IPS-15b (cell line): ENCODE data around the gene ANKRD28.
"Not testable (repeated sequence)": the region's sequence is repeated elsewhere in the genome, so short reads cannot be mapped to it uniquely, and the experiment has no call there.

Experiments used
- H3K27me3 ChIP-seq: one replicate; pipeline ENCODE4 v1.6.1; 2013; ENCODE audit warnings: low read length; ENCODE audit not compliant: control insufficient read depth, insufficient read depth
- H3K36me3 ChIP-seq: one replicate; pipeline ENCODE4 v1.6.1; 2013; ENCODE audit warnings: low read length; ENCODE audit not compliant: control insufficient read depth, insufficient read depth
- H3K4me1 ChIP-seq: one replicate; pipeline ENCODE4 v1.6.1; 2013; ENCODE audit warnings: mild to moderate bottlenecking, low read length; ENCODE audit not compliant: control insufficient read depth, insufficient read depth
- H3K4me3 ChIP-seq: one replicate; pipeline ENCODE4 v1.5.1; 2013; ENCODE audit warnings: low read depth, low read length
- H3K9ac ChIP-seq: one replicate; pipeline ENCODE4 v1.6.1; 2013; ENCODE audit warnings: low read depth, mild to moderate bottlenecking, low read length
- H3K9me3 ChIP-seq: one replicate; pipeline ENCODE4 v1.6.1; 2013; ENCODE audit warnings: mild to moderate bottlenecking, low read length; ENCODE audit not compliant: control insufficient read depth, insufficient read depth

The ANKRD28 gene

DNA sequence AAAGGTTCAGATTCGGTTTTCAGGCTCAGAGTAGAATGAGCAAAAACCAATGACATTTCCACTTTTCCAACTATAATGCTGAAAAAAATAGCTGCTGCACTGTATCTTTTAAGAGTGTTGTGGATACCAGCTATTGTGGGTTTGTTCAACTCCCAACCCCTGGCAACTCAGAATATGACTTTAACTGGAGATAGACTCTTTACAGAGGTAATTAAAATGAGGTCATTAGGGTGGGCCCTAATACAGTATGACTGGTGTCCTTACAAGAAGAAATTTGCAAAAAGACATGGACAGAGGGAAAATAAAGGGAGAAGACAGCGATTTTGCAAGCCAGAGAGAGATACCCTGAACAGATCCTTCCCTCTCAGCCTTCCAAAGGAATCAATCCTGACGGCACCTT is 39.5 kb downstream of the ANKRD28 start:
- no peaks in the 10 kb centered on the region for H3K9me3 ChIP-seq
- H3K4me1 ChIP-seq: peaks cover 42% of the 10 kb centered on the region
- no peak overlapping the region for H3K9ac ChIP-seq
- no peaks in the 10 kb centered on the region for H3K36me3 ChIP-seq
- H3K27me3 ChIP-seq: no peaks in the 10 kb centered on the region
- no peak overlapping the region for H3K4me3 ChIP-seq

DNA sequence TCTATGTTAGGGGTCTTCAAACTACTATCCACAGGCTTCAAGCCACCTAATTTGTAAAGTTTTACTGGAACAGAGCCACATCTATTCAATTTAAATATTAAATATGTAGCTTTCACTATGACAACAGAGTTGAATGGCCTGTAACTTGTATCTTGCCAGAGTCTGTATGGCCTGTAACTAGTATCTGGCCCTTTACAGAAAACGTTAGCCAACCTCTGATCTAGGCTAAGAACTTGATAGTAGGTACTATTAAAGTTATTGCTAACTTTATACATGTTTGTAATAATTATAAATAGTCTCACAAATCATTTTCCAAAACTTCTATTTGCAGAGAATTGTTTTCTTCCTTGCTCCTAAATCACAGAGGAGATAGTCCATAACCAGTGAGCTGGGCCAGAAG is 40.0 kb downstream of the ANKRD28 start:
- Histone ChIP-seq H3K36me3 (no peaks in the 10 kb centered on the region), H3K27me3 (no peaks in the 10 kb centered on the region), H3K4me1 (peaks cover 42% of the 10 kb centered on the region), H3K9ac (no peak overlapping the region), H3K4me3 (no peak overlapping the region), H3K9me3 (no peaks in the 10 kb centered on the region)

DNA sequence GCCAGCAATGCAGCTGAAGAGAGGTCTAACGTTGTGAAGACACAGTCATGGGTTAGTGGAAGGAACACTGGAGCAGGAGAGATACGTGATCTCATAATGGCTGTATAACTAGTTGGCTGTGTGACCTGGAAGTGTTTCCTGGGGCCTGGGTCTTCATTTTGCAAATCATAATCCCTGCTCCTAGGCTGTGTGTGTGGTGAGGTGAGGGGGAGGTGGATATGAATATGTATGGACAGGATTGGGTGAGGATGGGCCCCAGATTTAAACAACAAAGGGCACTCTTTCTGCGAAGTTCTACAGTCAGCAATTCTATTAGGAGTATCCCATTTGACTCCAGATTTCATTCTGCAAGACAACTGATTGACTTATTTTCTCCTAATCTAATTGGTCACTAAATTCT is 41.3 kb downstream of the ANKRD28 start:
- no peaks in the 10 kb centered on the region for H3K36me3 ChIP-seq

DNA sequence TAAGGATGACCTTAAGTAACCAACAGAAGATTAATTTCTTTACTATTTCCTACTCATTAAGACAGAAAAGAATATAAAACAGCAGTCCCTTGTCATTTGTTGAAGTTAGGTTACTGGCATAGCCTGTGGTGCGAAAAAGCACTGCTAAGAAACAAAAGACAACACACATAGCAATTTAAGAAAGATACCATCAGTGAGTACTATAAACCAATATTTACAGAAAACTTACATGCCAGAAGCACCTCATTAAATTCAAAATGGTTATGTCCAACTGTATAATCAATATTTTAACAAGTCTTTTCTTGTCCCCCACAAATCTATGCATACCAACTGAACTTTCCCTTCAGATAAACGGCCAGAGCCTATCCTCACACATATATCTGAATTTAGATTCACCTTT is 42.0 kb downstream of the ANKRD28 start:
- H3K4me3 ChIP-seq: peak overlapping the region; percentile 14
- no peaks in the 10 kb centered on the region for H3K36me3 ChIP-seq
- H3K9ac ChIP-seq: peak overlapping the region; percentile 14
- no peaks in the 10 kb centered on the region for H3K27me3 ChIP-seq
- H3K9me3 ChIP-seq: no peaks in the 10 kb centered on the region
- H3K4me1 ChIP-seq: peaks cover 42% of the 10 kb centered on the region

More for the DNA sequence above, 41.3 kb downstream of the ANKRD28 start:
- no peaks in the 10 kb centered on the region for H3K9me3 ChIP-seq
- no peaks in the 10 kb centered on the region for H3K27me3 ChIP-seq
- H3K9ac ChIP-seq: peak overlapping the region; percentile 14
- H3K4me1 ChIP-seq: peaks cover 42% of the 10 kb centered on the region
- peak overlapping the region; percentile 14 for H3K4me3 ChIP-seq

DNA sequence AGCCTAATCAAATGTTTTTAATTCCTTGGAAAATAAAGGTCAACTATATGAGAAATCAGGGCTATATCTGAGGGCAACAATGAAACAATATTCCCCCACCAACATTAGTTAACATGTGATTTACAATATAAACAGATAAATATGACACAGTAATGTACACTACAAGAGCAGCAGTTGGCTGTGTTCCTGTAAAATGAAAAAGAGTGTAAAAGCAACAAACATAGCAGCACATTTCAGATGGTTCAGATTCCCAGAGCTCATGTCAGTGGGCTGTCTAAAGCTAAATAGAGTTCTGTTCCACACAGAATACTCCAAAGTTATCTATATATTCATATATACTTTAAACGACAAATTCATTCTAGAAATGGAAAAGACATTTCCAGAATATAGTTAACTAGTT is 42.6 kb downstream of the ANKRD28 start:
- Histone ChIP-seq H3K4me1 (peaks cover 42% of the 10 kb centered on the region), H3K4me3 (peak overlapping the region; percentile 14), H3K9me3 (no peaks in the 10 kb centered on the region), H3K27me3 (no peaks in the 10 kb centered on the region), H3K36me3 (no peaks in the 10 kb centered on the region), H3K9ac (no peak overlapping the region)

DNA sequence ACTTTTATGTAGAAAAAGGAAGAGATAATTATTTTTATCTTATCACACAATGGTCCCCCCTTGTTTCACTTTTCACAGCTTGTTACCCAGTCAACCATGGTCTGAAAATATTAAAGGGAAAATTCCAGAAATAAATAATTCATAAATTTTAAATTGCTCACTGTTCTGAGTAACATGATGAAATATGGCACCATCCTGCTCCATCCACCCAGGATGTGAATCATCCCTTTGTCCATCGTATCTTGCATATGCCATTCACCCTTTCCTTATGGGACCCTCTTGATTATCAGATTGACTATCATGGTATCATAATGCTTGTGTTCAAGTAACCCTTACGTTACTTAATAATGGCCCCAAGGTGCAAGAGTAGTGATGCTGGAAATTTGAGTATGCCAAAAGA is 43.7 kb downstream of the ANKRD28 start:
- H3K36me3 ChIP-seq: no peaks in the 10 kb centered on the region
- peaks cover 37% of the 10 kb centered on the region for H3K4me1 ChIP-seq
- H3K9ac ChIP-seq: no peak overlapping the region

DNA sequence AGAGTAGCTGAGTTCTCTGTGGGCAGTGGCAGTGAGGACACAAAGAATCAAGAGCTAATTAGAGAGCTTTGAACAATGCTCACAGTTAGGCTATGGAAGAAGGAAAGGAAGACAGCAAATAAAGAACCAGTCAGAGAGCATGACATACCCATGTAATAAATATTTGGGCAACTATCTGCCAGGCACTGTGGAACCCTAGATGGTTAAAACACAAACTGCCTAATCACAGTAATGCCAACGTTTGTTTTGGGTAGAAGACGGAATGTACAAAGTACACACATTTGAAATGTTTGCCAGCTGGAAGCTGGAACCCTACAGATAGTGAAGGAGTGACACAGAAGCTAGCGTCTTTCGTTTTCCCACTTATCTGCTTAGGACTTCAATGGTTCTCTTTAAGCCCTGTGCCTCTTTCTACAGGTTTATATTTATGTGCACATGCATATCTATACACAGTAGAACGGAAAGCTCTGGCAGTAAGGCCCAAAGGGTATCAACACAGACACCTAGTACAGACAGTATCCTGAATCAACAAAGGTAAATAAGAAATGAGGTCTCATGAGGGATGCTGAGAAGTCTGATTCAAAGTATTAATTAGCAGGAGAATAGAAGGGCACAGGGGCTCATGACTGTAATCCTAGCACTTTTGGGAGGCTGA is 44.6 kb downstream of the ANKRD28 start:
- H3K4me3 ChIP-seq: no peak overlapping the region
- H3K9ac ChIP-seq: no peak overlapping the region
- no peaks in the 10 kb centered on the region for H3K36me3 ChIP-seq
- no peaks in the 10 kb centered on the region for H3K9me3 ChIP-seq
- H3K4me1 ChIP-seq: peaks cover 29% of the 10 kb centered on the region
- H3K27me3 ChIP-seq: no peaks in the 10 kb centered on the region

More for the DNA sequence above, 43.7 kb downstream of the ANKRD28 start:
- no peak overlapping the region for H3K4me3 ChIP-seq
- no peaks in the 10 kb centered on the region for H3K27me3 ChIP-seq
- no peaks in the 10 kb centered on the region for H3K9me3 ChIP-seq

DNA sequence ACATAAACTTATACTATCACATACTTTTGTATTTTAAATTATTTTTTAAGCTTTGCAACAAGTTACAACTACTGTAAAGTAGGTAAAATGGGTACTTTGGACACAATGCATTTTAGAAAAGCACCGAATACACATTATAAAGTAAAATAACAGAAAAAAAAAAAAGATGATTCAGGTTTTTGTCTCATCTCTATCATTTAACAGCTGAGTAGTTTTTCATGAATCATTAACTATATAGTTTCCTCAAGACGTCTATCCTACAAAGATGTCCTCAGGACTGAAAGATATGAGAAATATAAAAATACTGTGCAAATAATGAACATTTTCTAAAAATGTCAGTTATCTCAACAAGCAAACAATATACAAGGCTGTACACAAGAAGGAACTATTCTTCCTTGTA is 46.9 kb downstream of the ANKRD28 start:
- no peaks in the 10 kb centered on the region for H3K9me3 ChIP-seq
- no peak overlapping the region for H3K4me3 ChIP-seq
- no peaks in the 10 kb centered on the region for H3K27me3 ChIP-seq
- no peak overlapping the region for H3K9ac ChIP-seq
- peaks cover 8% of the 10 kb centered on the region for H3K4me1 ChIP-seq
- H3K36me3 ChIP-seq: no peaks in the 10 kb centered on the region

DNA sequence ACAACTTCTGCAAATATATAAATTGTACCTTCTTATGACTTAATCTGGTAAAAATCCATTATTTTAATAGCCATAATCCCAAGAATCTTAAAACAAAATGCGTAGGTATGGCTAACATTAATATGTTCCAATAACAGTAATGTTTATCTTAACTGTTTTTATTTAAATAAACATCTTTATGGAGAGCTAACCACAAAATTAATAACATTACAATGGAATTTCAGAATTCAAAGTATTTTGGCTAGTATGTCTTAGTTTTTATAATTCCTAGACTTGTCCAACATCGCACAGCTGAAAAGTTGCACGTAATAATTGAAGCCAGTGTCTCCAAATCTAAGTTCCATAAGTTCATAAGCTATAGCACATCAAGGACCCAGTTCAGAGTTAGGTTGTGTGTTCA is 47.6 kb downstream of the ANKRD28 start:
- Histone ChIP-seq H3K9ac (no peak overlapping the region), H3K36me3 (no peaks in the 10 kb centered on the region), H3K9me3 (no peaks in the 10 kb centered on the region)

DNA sequence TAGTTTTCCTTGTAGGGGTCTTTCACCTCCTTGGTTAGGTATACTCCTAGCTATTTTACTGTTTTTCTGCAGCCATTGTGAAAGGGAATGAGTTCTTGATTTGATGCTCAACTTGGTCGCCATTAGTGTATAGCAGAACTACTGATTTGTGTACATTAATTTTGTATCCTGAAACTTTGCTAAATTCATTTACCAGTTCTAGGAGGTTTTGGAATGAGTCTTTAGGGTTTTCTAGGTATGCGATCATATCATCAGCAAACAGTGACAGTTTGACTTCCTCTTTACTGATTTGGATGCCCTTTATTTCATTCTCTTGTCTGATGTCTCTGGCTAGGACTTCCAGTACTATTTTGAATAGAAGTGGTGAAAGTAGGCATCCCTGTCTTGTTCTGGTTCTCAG is 51.9 kb downstream of the ANKRD28 start:
- H3K9me3 ChIP-seq, H3K36me3 ChIP-seq, H3K4me1 ChIP-seq, H3K9ac ChIP-seq, H3K4me3 ChIP-seq, H3K27me3 ChIP-seq: not testable (repeated sequence)

More for the DNA sequence above, 47.6 kb downstream of the ANKRD28 start:
- Histone ChIP-seq H3K4me1 (peaks cover 6% of the 10 kb centered on the region), H3K27me3 (no peaks in the 10 kb centered on the region), H3K4me3 (no peak overlapping the region)

DNA sequence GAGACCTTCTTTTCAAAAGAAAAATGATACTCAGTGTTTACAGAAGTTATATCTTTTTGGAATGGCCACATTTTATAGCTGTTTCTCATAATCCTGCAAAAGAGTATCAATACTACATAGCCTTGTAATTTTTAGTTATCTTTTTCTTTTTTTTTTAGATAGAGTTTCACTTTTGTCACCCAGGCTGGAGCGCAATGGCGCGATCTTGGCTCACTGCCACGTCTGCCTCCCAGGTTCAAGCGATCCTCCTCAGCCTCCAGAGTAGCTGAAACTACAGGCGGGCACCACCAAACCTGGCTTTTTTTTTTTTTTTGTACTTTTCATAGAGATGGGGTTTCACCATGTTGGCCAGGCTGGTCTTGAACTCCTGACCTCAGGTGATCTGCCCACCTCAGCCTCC is 53.6 kb downstream of the ANKRD28 start:
- no peak overlapping the region for H3K4me3 ChIP-seq
- peaks cover 14% of the 10 kb centered on the region for H3K9me3 ChIP-seq
- H3K9ac ChIP-seq: no peak overlapping the region
- peaks cover 6% of the 10 kb centered on the region for H3K36me3 ChIP-seq
- H3K27me3 ChIP-seq: no peaks in the 10 kb centered on the region
- H3K4me1 ChIP-seq: no peaks in the 10 kb centered on the region

DNA sequence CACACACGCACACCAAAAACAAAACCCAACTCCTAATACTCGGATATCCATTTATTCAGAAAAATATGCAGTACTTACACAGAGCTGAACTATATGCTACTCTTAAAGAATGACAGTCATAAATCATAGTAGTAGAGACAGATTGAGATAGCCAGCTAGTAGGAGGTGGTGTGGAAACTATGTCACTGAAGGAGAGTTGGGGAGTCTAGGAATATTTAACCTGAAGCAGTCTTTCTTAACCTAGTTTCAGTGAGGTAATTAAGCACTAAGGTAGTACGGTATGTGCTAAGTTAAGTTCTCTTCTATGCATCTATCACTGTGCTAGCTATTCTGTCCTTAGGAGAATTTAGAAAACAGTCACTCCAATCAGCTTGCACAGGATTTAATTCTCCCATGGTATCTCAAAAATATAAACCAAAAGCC is 54.2 kb downstream of the ANKRD28 start:
- H3K36me3 ChIP-seq: peaks cover 6% of the 10 kb centered on the region
- H3K27me3 ChIP-seq: no peaks in the 10 kb centered on the region
- no peak overlapping the region for H3K4me3 ChIP-seq
- H3K9me3 ChIP-seq: peaks cover 17% of the 10 kb centered on the region
- H3K9ac ChIP-seq: no peak overlapping the region
- H3K4me1 ChIP-seq: no peaks in the 10 kb centered on the region
